Hematopoietic multipotent progenitor cell treated with erythropoietin and hydrocortisone succinate and interleukin-3 and kit ligand, for 6 days (in vitro differentiated cells): ENCODE data around the gene PROKR2.

Experiments
- DNase-seq: peaks from one replicate; pipeline ENCODE4 v3.0.0-alpha.2; 2015

The PROKR2 gene

GRCh38 chr20:5316188-5317158, at the start of gene PROKR2:
TSS of gene PROKR2 (minus strand) at chr20:5316954. CDS start at chr20:5314369, 2,585 bp downstream.
- peak; percentile 21 for DNase-seq

GRCh38 chr20:5364997-5365597, 48.3 kb upstream of the PROKR2 start:
- no peak for DNase-seq

- DNase-seq = peak; percentile 28
Observed at GRCh38 chr20:5364136-5364821, 47.5 kb upstream of the PROKR2 start.

GRCh38 chr20:5362771-5363170, 46.0 kb upstream of the PROKR2 start:
- no peak for DNase-seq

- no peak for DNase-seq
Observed at GRCh38 chr20:5361176-5361575, 44.4 kb upstream of the PROKR2 start.

GRCh38 chr20:5357946-5358345, 41.2 kb upstream of the PROKR2 start:
- DNase-seq = peak; percentile 4

GRCh38 chr20:5356941-5357340, 40.2 kb upstream of the PROKR2 start:
- DNase-seq = no peak

GRCh38 chr20:5354901-5355300, 38.1 kb upstream of the PROKR2 start:
- DNase-seq = no peak

- no peak for DNase-seq
Observed at GRCh38 chr20:5353624-5354496, 37.1 kb upstream of the PROKR2 start.

- no peak for DNase-seq
Observed at GRCh38 chr20:5349448-5349847, 32.7 kb upstream of the PROKR2 start.

GRCh38 chr20:5342021-5342420, 25.3 kb upstream of the PROKR2 start:
- no peak for DNase-seq

GRCh38 chr20:5331340-5331739, 14.6 kb upstream of the PROKR2 start:
- no peak for DNase-seq

GRCh38 chr20:5328268-5328667, 11.5 kb upstream of the PROKR2 start:
- DNase-seq = no peak

GRCh38 chr20:5327356-5327755, 10.6 kb upstream of the PROKR2 start:
- DNase-seq = no peak

- no peak for DNase-seq
Observed at GRCh38 chr20:5315807-5316187, 957 bp downstream of the PROKR2 start.

- DNase-seq = no peak
Observed at GRCh38 chr20:5313916-5314315, 2.8 kb downstream of the PROKR2 start.

- no peak for DNase-seq
Observed at GRCh38 chr20:5312518-5312917, 4.2 kb downstream of the PROKR2 start.

- DNase-seq = no peak
Observed at GRCh38 chr20:5309971-5310370, 6.8 kb downstream of the PROKR2 start.

- DNase-seq = no peak
Observed at GRCh38 chr20:5298811-5299210, 17.9 kb downstream of the PROKR2 start.

- no peak for DNase-seq
Observed at GRCh38 chr20:5297280-5298004, 19.3 kb downstream of the PROKR2 start.

GRCh38 chr20:5290596-5290995, 26.2 kb downstream of the PROKR2 start:
- no peak for DNase-seq

- DNase-seq = no peak
Observed at GRCh38 chr20:5282561-5282960, 34.2 kb downstream of the PROKR2 start.
